ENCODE results near the gene GDPD5.
A peak's percentile ranks its signal among the peaks of the same experiment; 100 is the strongest.

The GDPD5 gene

GRCh38 chr11:75388386-75389275 is 137.1 kb downstream of the GDPD5 start:
- H3K4me3 ChIP-seq (ENCODE audit: low read length) = no peak overlapping the region
- TF ChIP-seq CTCF (conservative IDR thresholded peaks at IDR 0.05; ENCODE audit: low read length) = peak; percentile 84
- peak; percentile 75 for DNase-seq (ENCODE audit: low read depth)

GRCh38 chr11:75387736-75388294 is 137.9 kb downstream of the GDPD5 start:
- no peak for TF ChIP-seq CTCF (conservative IDR thresholded peaks at IDR 0.05; ENCODE audit: low read length)
- no peak overlapping the region for H3K4me3 ChIP-seq (ENCODE audit: low read length)
- DNase-seq (ENCODE audit: low read depth) = no peak

- TF ChIP-seq CTCF (conservative IDR thresholded peaks at IDR 0.05; ENCODE audit: low read length) = no peak
- DNase-seq (ENCODE audit: low read depth) = peak; percentile 17
- no peak overlapping the region for H3K4me3 ChIP-seq (ENCODE audit: low read length)
Measured at GRCh38 chr11:75386942-75387630, 138.7 kb downstream of the GDPD5 start.

Measured in AG10803 (cell line).